Measurements from ENCODE around the gene ZC3H12D.

ZC3H12D gene

GRCh38 chr6:149435919-149436586 is 48.8 kb downstream of the ZC3H12D start:
- no peak overlapping the region for H3K27ac ChIP-seq (ENCODE audit: extremely low read depth, low read depth, low read length)
- ChIA-PET CTCF (interaction anchor here (0.7 to 1.5 kb wide), 2 partner anchors 407 to 893 kb away, joined by 3 to 4 read pairs; no protein-coding TSS in a partner anchor), POLR2A (no interaction called here)
- H3K9me3 ChIP-seq (ENCODE audit: control insufficient read depth, insufficient read depth, low read depth, low read length) = no peaks in the 10 kb centered on the region
- H3K36me3 ChIP-seq (ENCODE audit: control insufficient read depth in 2 of 2, insufficient read depth in 1 of 2, low read length in 2 of 2) = no peaks in the 10 kb centered on the region
- H3K4me1 ChIP-seq (ENCODE audit: control insufficient read depth, insufficient read depth, low read length) = no peaks in the 10 kb centered on the region; the same call in 1 of the 2 replicates
- TF ChIP-seq ZBTB20 (tag by site-specific recombination; IDR thresholded peaks at IDR 0.05) = no peak
- TF ChIP-seq ZNF175 (tag by site-specific recombination; IDR thresholded peaks at IDR 0.05) = no peak
- no peak for TF ChIP-seq ZSCAN30 (tag by site-specific recombination; IDR thresholded peaks at IDR 0.05)
- no peak for TF ChIP-seq ZNF776 (tag by site-specific recombination; IDR thresholded peaks at IDR 0.05; ENCODE audit: borderline replicate concordance)
- TF ChIP-seq ZNF501 (tag by site-specific recombination; IDR thresholded peaks at IDR 0.05) = no peak
- TF ChIP-seq KLF16 (tag by site-specific recombination; IDR thresholded peaks at IDR 0.05) = no peak
- no peak for TF ChIP-seq ZNF416 (tag by site-specific recombination; IDR thresholded peaks at IDR 0.05)
- TF ChIP-seq ZSCAN23 (tag by site-specific recombination; IDR thresholded peaks at IDR 0.05) = no peak
- TF ChIP-seq TRIM28 (IDR thresholded peaks at IDR 0.05; ENCODE audit: borderline replicate concordance, low read length) = no peak
- TF ChIP-seq ZNF660 (tag by site-specific recombination; IDR thresholded peaks at IDR 0.05) = no peak
- no peak overlapping the region for H3K4me3 ChIP-seq (ENCODE audit: low read depth, low read length)

DNA sequence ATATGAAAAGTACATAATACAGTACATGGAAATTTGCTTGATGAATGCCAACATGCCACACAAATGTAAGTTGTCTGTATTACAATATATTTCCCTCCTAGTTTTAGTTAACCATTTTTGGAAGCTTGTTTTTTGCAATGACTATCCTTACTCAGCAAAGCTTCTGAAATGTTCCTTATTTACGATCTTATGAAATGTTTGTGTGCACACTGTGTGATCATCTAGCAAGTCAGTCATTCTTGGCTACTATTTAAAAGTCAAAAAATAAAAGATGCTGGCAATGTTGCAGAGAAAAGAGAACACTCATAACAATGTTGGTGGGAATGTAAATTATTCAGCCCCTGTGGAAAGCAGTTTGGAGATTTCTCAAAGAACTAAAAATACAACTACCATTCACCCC is 50.9 kb downstream of the ZC3H12D start:
- no peak for TF ChIP-seq ZNF560 (tag by site-specific recombination; IDR thresholded peaks at IDR 0.05; ENCODE audit: borderline replicate concordance)
- TF ChIP-seq ZNF112 (tag by site-specific recombination; IDR thresholded peaks at IDR 0.05) = no peak
- no peak for TF ChIP-seq ZSCAN23 (tag by site-specific recombination; IDR thresholded peaks at IDR 0.05)
- TF ChIP-seq, protein P1, sequence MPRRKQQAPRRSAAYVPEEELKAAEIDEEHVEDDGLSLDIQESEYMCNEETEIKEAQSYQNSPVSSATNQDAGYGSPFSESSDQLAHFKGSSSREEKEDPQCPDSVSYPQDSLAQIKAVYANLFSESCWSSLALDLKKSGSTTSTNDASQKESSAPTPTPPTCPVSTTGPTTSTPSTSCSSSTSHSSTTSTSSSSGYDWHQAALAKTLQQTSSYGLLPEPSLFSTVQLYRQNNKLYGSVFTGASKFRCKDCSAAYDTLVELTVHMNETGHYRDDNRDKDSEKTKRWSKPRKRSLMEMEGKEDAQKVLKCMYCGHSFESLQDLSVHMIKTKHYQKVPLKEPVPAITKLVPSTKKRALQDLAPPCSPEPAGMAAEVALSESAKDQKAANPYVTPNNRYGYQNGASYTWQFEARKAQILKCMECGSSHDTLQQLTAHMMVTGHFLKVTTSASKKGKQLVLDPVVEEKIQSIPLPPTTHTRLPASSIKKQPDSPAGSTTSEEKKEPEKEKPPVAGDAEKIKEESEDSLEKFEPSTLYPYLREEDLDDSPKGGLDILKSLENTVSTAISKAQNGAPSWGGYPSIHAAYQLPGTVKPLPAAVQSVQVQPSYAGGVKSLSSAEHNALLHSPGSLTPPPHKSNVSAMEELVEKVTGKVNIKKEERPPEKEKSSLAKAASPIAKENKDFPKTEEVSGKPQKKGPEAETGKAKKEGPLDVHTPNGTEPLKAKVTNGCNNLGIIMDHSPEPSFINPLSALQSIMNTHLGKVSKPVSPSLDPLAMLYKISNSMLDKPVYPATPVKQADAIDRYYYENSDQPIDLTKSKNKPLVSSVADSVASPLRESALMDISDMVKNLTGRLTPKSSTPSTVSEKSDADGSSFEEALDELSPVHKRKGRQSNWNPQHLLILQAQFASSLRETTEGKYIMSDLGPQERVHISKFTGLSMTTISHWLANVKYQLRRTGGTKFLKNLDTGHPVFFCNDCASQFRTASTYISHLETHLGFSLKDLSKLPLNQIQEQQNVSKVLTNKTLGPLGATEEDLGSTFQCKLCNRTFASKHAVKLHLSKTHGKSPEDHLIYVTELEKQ (tag by site-specific recombination; IDR thresholded peaks at IDR 0.05; ENCODE audit: borderline replicate concordance) = no peak
- no peak for TF ChIP-seq ZNF341 (tag by site-specific recombination; IDR thresholded peaks at IDR 0.05; ENCODE audit: low read depth)
- no peak for TF ChIP-seq ZNF791 (tag by site-specific recombination; IDR thresholded peaks at IDR 0.05)
- TF ChIP-seq ZBTB7A (tag by site-specific recombination; IDR thresholded peaks at IDR 0.05; ENCODE audit: low read depth) = no peak
- TF ChIP-seq ZNF114 (tag by site-specific recombination; IDR thresholded peaks at IDR 0.05) = no peak
- no peak for TF ChIP-seq ZNF266 (tag by site-specific recombination; IDR thresholded peaks at IDR 0.05; ENCODE audit: low read depth)
- TF ChIP-seq ZNF600 (tag by site-specific recombination; IDR thresholded peaks at IDR 0.05) = no peak
- TF ChIP-seq ZNF561 (tag by site-specific recombination; IDR thresholded peaks at IDR 0.05; ENCODE audit: borderline replicate concordance) = no peak
- TF ChIP-seq SALL2 (tag by site-specific recombination; IDR thresholded peaks at IDR 0.05; ENCODE audit: borderline replicate concordance) = no peak
- ChIA-PET CTCF (interaction anchor here (0.6 to 10.2 kb wide), 12 partner anchors 7 to 856 kb away, joined by 3 to 193 read pairs (median 4); no protein-coding TSS in a partner anchor), POLR2A (no interaction called here)
- no peak overlapping the region for H3K4me3 ChIP-seq (ENCODE audit: low read depth, low read length)
- H3K36me3 ChIP-seq (ENCODE audit: control insufficient read depth in 2 of 2, insufficient read depth in 1 of 2, low read length in 2 of 2) = no peaks in the 10 kb centered on the region
- no peak overlapping the region for H3K27ac ChIP-seq (ENCODE audit: extremely low read depth, low read depth, low read length)
- no peaks in the 10 kb centered on the region for H3K4me1 ChIP-seq (ENCODE audit: control insufficient read depth, insufficient read depth, low read length)
- no peaks in the 10 kb centered on the region for H3K9me3 ChIP-seq (ENCODE audit: control insufficient read depth, insufficient read depth, low read depth, low read length)

Measured in HEK293 (cell line).